Right lobe of liver (tissue), 6 donors: ENCODE results near the gene FBXO44. TPM values are rescaled to one million over a fixed set of nuclear protein-coding genes. Genes with fewer than 3 reads are reported as not detected.

Source experiments
- ATAC-seq, 4 donors: fragments of 200-7000 bp; cut with Tn5 transposase; one replicate each; pipeline ENCODE4 v1.9.1; 2020; ENCODE audit warnings: mild to moderate bottlenecking in 4 of 4, moderate library complexity in 4 of 4
- DNase-seq, 3 donors: peaks; one replicate each; pipeline ENCODE4 v3.0.0-alpha.2; 2020
- H3K27ac ChIP-seq, 3 donors: fragments of 200-600 bp; one replicate each; pipeline ENCODE4 v1.8.0; 2022
- H3K27me3 ChIP-seq, 2 donors: fragments of 200-600 bp; one replicate each; pipeline ENCODE4 v1.8.0; 2022
- H3K36me3 ChIP-seq, 4 donors: fragments of 200-600 bp; sonication (generic) in 1 of 4; one replicate each; pipeline versions ENCODE4 v1.5.1 to v1.8.0; 2017 to 2022; ENCODE audit warnings: control low read depth in 1 of 4
- H3K4me1 ChIP-seq, 4 donors: fragments of 200-600 bp; sonication (generic) in 1 of 4; one replicate each; pipeline versions ENCODE4 v1.5.1 to v1.8.0; 2017 to 2022; ENCODE audit warnings: control low read depth in 1 of 4
- H3K4me3 ChIP-seq, 3 donors: fragments of 200-600 bp; one replicate each; pipeline ENCODE4 v1.8.0; 2022
- H3K9me3 ChIP-seq, 4 donors: fragments of 200-600 bp; sonication (generic) in 1 of 4; one replicate each; pipeline versions ENCODE4 v1.5.1 to v1.8.0; 2017 to 2022; ENCODE audit warnings: control low read depth in 1 of 4
- CTCF ChIP-seq, 4 donors: fragments of 200-600 bp in 3 of 4; fragments of 450-650 bp in 1 of 4; IDR thresholded peaks; one replicate each; pipeline versions ENCODE4 v1.5.1 to v1.8.0; 2016 to 2022; ENCODE audit warnings: antibody characterized with exemption in 4 of 4, mild to moderate bottlenecking in 2 of 4
- POLR2A ChIP-seq: fragments of 450-650 bp; IDR thresholded peaks from one replicate; pipeline ENCODE4 v1.6.1; 2017; ENCODE audit warnings: antibody characterized with exemption, mild to moderate bottlenecking
- WGBS: methylation state at CpG from one replicate; pipeline ENCODE4 v1.1.6; 2018; ENCODE audit warnings: low coverage, low lambda C conversion rate; ENCODE audit not compliant: insufficient coverage; ENCODE audit errors: missing lambda C conversion rate; 5-methylcytosine and 5-hydroxymethylcytosine counted together
- intact Hi-C, 2 donors: fragments of 100-400 bp; cut with DNase I; formaldehyde crosslinking; loops; one replicate each; pipeline versions ENCODE4 v1.11.2 to v1.14.1; 2022
- total RNA-seq, 6 experiments: library from RNA; depleted of rRNA in 2 of 6; stranded (reverse); fragments of >200 nt in 2 of 6; fragmentation: NEBNext Ultra II Directional in 3 of 6; extraction: Animal tissue kit (Norgen Biotek cat#: 25700) in 3 of 6; gene quantifications; one replicate each; pipeline versions ENCODE4 v1.1.0 to v1.2.4, GENCODE V29; 2016 to 2023
- donor health status: DM: no; HTN: yes; CAD: no.
- donor health status: DM: no; HTN: no; CAD: no.
- donor health status: DM: no; HTN: no; CAD: no.
- donor health status: DM: no; HTN: yes; CAD: no.
- donor health status: DM: no; HTN: yes; CAD: no.

FBXO44 gene
- total RNA-seq, 6 experiments from 2014 or later: 8.7 to 15.3 (median 10.5) TPM

- WGBS: 0% methylated on average over 1 of the region's 6 CpGs
- peak overlapping the region in 1 of 3 donors; percentile 13 for H3K4me3 ChIP-seq
- peak overlapping the region; percentile 33 to 89 (median 47) for H3K27ac ChIP-seq
- peaks cover 0 to 42% (median 9%) of the 10 kb centered on the region in 4 donors for H3K4me1 ChIP-seq
- no peak for DNase-seq
- no peak for TF ChIP-seq CTCF (IDR thresholded peaks at IDR 0.05)
- no peak for ATAC-seq
- no peaks in the 10 kb centered on the region for H3K9me3 ChIP-seq
- H3K36me3 ChIP-seq: peaks cover 0 to 12% (median 4%) of the 10 kb centered on the region in 4 donors
- intact Hi-C loops: no loop called here
- no peaks in the 10 kb centered on the region for H3K27me3 ChIP-seq
Measured at GRCh38 chr1:11671205-11671543, 16.5 kb downstream of the FBXO44 start.

- peak overlapping the region in 2 of 3 donors; percentile 58 to 89 for H3K27ac ChIP-seq
- H3K36me3 ChIP-seq: peaks cover 0 to 12% (median 4%) of the 10 kb centered on the region in 4 donors
- DNase-seq: peak; percentile 74 to 95 (median 88)
Measured at GRCh38 chr1:11671544-11672286, 17.0 kb downstream of the FBXO44 start.

GRCh38 chr1:11673089-11673769 is 18.6 kb downstream of the FBXO44 start:
- Histone ChIP-seq H3K9me3 (no peaks in the 10 kb centered on the region), H3K27ac (no peak overlapping the region), H3K36me3 (peaks cover 0 to 12% (median 4%) of the 10 kb centered on the region in 4 donors), H3K4me1 (peaks cover 0 to 45% (median 14%) of the 10 kb centered on the region in 4 donors), H3K27me3 (no peaks in the 10 kb centered on the region), H3K4me3 (no peak overlapping the region)
- no peak for DNase-seq
- no peak for ATAC-seq
- intact Hi-C loops: no loop called here
- 67% methylated on average over 1 of the region's 14 CpGs for WGBS
- TF ChIP-seq POLR2A: no peak
- TF ChIP-seq CTCF (IDR thresholded peaks at IDR 0.05): no peak

More at GRCh38 chr1:11671544-11672286, 17.0 kb downstream of the FBXO44 start:
- intact Hi-C loops: no loop called here
- peak overlapping the region in 1 of 3 donors; percentile 13 for H3K4me3 ChIP-seq
- H3K27me3 ChIP-seq: no peaks in the 10 kb centered on the region
- WGBS: no CpG with 5 or more reads among the region's 14 CpGs
- no peak for TF ChIP-seq CTCF (IDR thresholded peaks at IDR 0.05)
- TF ChIP-seq POLR2A: no peak
- no peaks in the 10 kb centered on the region for H3K9me3 ChIP-seq
- peak; percentile 75 to 88 (median 82) for ATAC-seq
- H3K4me1 ChIP-seq: peaks cover 0 to 46% (median 12%) of the 10 kb centered on the region in 4 donors

GRCh38 chr1:11674488-11674887 is 19.8 kb downstream of the FBXO44 start:
- TF ChIP-seq CTCF (IDR thresholded peaks at IDR 0.05) (no peak), POLR2A (no peak)
- peaks cover 0 to 45% (median 14%) of the 10 kb centered on the region in 4 donors for H3K4me1 ChIP-seq
- no peak for ATAC-seq
- H3K36me3 ChIP-seq: peaks cover 0 to 12% (median 4%) of the 10 kb centered on the region in 4 donors
- no CpG with 5 or more reads among the region's 14 CpGs for WGBS
- no peak for DNase-seq
- no peak overlapping the region for H3K4me3 ChIP-seq
- H3K9me3 ChIP-seq: no peaks in the 10 kb centered on the region
- H3K27ac ChIP-seq: no peak overlapping the region
- intact Hi-C loops: no loop called here
- no peaks in the 10 kb centered on the region for H3K27me3 ChIP-seq
